Colonic mucosa (tissue), 4 donors: Measurements from ENCODE around the gene AFF1. TPM values are rescaled to one million over a fixed set of nuclear protein-coding genes. Genes with fewer than 3 reads are reported as not detected.
A peak's percentile ranks its signal among the peaks of the same experiment; 100 is the strongest.

Source experiments
- DNase-seq: peaks from one replicate; pipeline ENCODE4 v3.0.0-alpha.2; 2020
- H3K27ac ChIP-seq: fragments of 200-600 bp; one replicate; pipeline ENCODE4 v1.8.0; 2021
- H3K27me3 ChIP-seq: fragments of 200-600 bp; one replicate; pipeline ENCODE4 v1.8.0; 2021
- H3K36me3 ChIP-seq: fragments of 200-600 bp; one replicate; pipeline ENCODE4 v1.8.0; 2021
- H3K4me1 ChIP-seq: fragments of 200-600 bp; one replicate; pipeline ENCODE4 v1.8.0; 2021; ENCODE audit warnings: mild to moderate bottlenecking
- H3K4me3 ChIP-seq: fragments of 200-600 bp; one replicate; pipeline ENCODE4 v1.8.0; 2021
- H3K9ac ChIP-seq, 2 donors: one replicate each; pipeline ENCODE4 v1.7.0; 2013; ENCODE audit warnings: control low read depth in 2 of 2, low read depth in 2 of 2, low read length in 2 of 2
- H3K9me3 ChIP-seq: fragments of 200-600 bp; one replicate; pipeline ENCODE4 v1.8.0; 2021
- intact Hi-C: fragments of 100-400 bp; cut with DNase I; formaldehyde crosslinking; loops from one replicate; pipeline ENCODE4 v1.14.1; 2022
- total RNA-seq, 2 donors: library from RNA; stranded (reverse); fragmentation: NEBNext Ultra II Directional in 1 of 2; extraction: Animal tissue kit (Norgen Biotek cat#: 25700) in 1 of 2; gene quantifications; one replicate each; pipeline ENCODE4 v1.2.1, GENCODE V29; 2021
- TF ChIP-seq, protein P1 (sequence below): fragments of 200-600 bp; IDR thresholded peaks from one replicate; pipeline ENCODE4 v1.8.0; 2022; ENCODE audit warnings: antibody characterized with exemption, mild to moderate bottlenecking
- donor health status: healthy.
- donor health status: DM: no; HTN: no; CAD: no.
- donor health status: DM: no; HTN: no; CAD: no.

The AFF1 gene
- total RNA-seq, 2 donors from 2014 or later, result 73.5 to 104 TPM

DNA sequence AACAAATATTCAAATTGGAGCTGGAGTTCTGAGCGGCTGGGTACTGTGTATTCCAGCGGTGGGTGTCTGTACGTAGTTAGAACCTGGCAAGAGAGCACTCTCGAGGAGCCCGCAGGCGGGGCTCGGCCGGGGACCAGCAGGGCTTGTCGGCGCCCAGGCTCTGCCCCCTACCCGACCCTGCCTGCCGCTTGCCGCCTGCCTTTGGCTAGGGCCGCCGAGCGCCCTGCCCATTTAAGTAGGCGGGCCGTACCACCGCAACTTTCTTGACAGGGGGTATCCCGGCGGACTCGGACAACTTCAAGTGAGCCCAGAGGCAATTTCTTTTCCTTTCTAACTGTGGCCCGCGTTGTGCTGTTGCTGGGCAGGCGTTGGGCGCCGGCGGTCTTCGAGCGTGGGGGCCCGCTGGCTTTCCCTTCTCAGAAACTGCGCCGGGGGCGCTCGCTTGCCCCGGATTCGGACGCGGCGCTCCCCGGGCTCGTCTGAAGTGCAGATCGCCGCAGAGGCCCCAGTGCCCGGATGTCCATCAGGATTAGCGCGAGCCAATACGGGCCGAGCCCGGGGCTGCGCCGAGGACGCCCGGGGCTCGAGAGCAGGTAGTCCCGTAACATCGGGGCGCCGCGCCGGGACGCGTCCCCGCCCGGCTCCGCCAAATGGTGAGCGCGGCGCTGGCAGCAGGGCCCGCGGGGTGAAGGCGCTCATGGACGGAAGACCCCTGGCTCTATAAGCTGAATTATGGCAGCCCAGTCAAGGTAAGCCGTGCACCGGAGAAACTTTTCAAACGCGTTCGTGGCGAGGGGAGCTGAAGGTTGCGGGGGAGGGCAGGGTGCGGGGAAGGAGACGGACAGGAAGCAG is 72.1 kb downstream of the AFF1 start:
- DNase-seq, result peak; percentile 94
- H3K4me3 ChIP-seq, result peak overlapping the region; percentile 58
- intact Hi-C loops, result loop anchor here (1.0 to 10.0 kb wide), 3 partner anchors 58 to 88 kb away; no protein-coding TSS in a partner anchor
- H3K27ac ChIP-seq, result peak overlapping the region; percentile 98
- H3K9ac ChIP-seq, result peak overlapping the region; percentile 88 to 92
- H3K27me3 ChIP-seq, result no peaks in the 10 kb centered on the region
- TF ChIP-seq, protein P1, sequence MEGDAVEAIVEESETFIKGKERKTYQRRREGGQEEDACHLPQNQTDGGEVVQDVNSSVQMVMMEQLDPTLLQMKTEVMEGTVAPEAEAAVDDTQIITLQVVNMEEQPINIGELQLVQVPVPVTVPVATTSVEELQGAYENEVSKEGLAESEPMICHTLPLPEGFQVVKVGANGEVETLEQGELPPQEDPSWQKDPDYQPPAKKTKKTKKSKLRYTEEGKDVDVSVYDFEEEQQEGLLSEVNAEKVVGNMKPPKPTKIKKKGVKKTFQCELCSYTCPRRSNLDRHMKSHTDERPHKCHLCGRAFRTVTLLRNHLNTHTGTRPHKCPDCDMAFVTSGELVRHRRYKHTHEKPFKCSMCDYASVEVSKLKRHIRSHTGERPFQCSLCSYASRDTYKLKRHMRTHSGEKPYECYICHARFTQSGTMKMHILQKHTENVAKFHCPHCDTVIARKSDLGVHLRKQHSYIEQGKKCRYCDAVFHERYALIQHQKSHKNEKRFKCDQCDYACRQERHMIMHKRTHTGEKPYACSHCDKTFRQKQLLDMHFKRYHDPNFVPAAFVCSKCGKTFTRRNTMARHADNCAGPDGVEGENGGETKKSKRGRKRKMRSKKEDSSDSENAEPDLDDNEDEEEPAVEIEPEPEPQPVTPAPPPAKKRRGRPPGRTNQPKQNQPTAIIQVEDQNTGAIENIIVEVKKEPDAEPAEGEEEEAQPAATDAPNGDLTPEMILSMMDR, result peak; percentile 17
- no peaks in the 10 kb centered on the region for H3K36me3 ChIP-seq
- H3K9me3 ChIP-seq, result no peaks in the 10 kb centered on the region
- peaks cover 9% of the 10 kb centered on the region for H3K4me1 ChIP-seq

DNA sequence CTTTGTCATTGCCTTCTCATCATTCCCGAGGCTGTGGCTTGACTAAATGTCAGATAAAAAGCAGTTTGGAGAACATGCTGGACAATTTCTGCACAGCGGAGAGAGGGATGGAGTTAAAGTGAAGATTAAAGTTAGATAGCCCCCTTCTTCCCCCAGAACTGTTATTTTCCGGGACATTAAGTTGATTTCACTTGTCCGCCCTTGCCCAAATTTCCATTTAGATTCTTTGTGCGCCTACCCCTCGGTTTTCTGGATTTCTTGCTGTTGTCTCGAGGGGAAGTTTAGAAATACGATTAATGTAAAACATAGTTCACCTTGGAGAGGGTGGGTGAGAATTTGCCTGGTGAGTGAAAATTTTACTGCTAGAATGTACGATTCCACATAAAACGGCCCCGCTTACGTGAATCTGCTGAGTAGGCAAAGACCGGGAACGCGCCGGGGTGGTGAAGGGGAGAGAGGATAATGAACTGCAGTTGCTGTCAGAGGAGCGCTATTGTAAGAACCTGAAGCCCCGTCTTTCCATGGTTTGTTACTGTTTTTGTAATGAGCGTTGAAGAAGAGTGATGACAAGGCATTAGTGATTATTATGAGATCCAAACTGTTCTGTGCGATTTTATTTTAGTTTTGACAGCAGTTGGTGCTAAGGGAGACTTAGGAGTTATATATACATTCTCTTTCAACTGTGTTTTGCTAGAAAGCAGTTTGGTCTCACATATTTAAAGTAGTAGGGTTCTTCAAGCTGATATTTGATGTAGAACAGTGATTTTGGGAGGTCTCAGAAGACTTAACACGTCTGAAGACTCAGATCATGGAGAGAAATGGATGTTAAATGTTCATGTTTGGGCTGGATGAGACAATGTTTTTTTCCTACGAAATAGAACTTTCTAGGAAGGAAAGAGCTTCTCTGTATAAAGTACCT is 73.0 kb downstream of the AFF1 start:
- Histone ChIP-seq H3K4me1 (peaks cover 9% of the 10 kb centered on the region), H3K9ac (peak overlapping the region; percentile 88 to 92), H3K9me3 (no peaks in the 10 kb centered on the region), H3K36me3 (no peaks in the 10 kb centered on the region), H3K4me3 (peak overlapping the region; percentile 58), H3K27ac (peak overlapping the region; percentile 98), H3K27me3 (no peaks in the 10 kb centered on the region)
- intact Hi-C loops, result loop anchor here (10.0 kb wide), 2 partner anchors 57 to 87 kb away; no protein-coding TSS in a partner anchor
- peak; percentile 79 for DNase-seq
- TF ChIP-seq, protein P1, result no peak

DNA sequence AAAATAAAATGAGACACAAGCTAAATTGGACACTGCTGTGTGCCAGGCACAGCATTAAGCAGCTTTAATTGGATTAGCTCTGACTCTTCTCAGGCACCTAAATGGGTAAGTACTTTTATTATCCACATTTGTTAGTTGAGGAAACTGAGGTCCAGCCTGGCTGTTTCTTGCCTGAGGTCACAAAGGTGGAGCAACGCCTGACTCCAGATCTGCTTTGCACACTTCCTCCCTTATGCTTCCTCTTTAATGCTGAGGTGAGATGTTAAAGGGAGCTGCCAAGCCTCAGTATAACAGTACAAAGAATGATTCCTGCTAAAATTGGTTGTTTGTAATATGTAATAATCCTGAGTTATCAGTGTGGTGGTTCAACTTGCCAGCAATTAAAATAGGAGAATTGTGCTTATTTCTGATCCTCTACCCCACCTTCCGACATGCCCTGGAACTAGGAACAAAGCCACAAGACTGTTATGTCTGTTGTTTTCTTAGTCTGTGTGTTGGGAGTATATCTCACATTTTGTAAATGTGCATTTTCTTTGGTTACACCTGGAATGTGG is 74.4 kb downstream of the AFF1 start:
- intact Hi-C loops, result loop anchor here (10.0 kb wide), 2 partner anchors 56 to 86 kb away; no protein-coding TSS in a partner anchor
- H3K9ac ChIP-seq, result peak overlapping the region in 1 of 2 donors; percentile 83

DNA sequence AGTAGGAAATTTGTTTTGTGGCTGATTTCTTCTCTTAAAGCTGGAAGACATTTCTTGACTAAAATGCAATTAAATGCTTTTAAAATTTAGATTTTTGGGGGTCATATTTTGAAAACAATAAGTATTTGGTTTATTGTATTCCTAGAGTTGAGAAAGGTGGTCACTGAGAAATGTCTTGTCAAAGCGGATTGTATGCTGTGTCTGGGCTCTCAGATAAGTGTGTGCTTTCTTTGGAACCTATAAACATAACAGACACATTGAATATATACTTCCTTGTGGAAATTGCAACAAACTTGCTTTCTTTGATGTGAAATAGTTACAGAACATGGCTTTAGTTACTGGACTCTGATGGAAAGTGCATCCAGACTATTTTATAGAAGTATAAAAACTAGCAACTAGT is 75.4 kb downstream of the AFF1 start:
- Histone ChIP-seq H3K9ac (peak overlapping the region in 1 of 2 donors; percentile 83), H3K9me3 (no peaks in the 10 kb centered on the region), H3K27me3 (no peaks in the 10 kb centered on the region), H3K4me1 (peaks cover 6% of the 10 kb centered on the region), H3K27ac (no peak overlapping the region), H3K36me3 (no peaks in the 10 kb centered on the region), H3K4me3 (no peak overlapping the region)
- TF ChIP-seq, protein P1, result no peak
- intact Hi-C loops, result no loop called here
- DNase-seq, result no peak

More for the DNA sequence above, 74.4 kb downstream of the AFF1 start:
- DNase-seq, result peak; percentile 62
- TF ChIP-seq, protein P1, result no peak
- peak overlapping the region; percentile 28 for H3K27ac ChIP-seq
- H3K4me3 ChIP-seq, result no peak overlapping the region
- H3K36me3 ChIP-seq, result no peaks in the 10 kb centered on the region
- H3K27me3 ChIP-seq, result no peaks in the 10 kb centered on the region
- peaks cover 9% of the 10 kb centered on the region for H3K4me1 ChIP-seq
- no peaks in the 10 kb centered on the region for H3K9me3 ChIP-seq
